OCI-LY7 (cell line): Measurements from ENCODE around the gene FAM180B.

ENCODE experiments used
- CTCF ChIP-seq: fragments of 200-600 bp; sonication (generic); conservative IDR thresholded peaks from 2 replicates; pipeline ENCODE4 v1.5.1; 2014; ENCODE audit warnings: mild to moderate bottlenecking, antibody characterized with exemption, low read length, moderate library complexity, mixed read lengths
- EZH2phosphoT487 ChIP-seq: fragments of 200-600 bp; sonication (generic); IDR thresholded peaks from 2 replicates; pipeline ENCODE4 v1.6.1; 2018; ENCODE audit warnings: low read depth, borderline replicate concordance, mild to moderate bottlenecking, mixed run types, antibody characterized with exemption, low read length, moderate library complexity, mixed read lengths

GRCh38 chr11:47565340-47566148 lies 20.9 kb upstream of the FAM180B start, which contains the start of gene PTPMT1:
- TF ChIP-seq CTCF = no peak
- TF ChIP-seq EZH2phosphoT487 = no peak
